Fibroblast of mammary gland (primary cell): ENCODE data around the gene SLC1A1.

ENCODE experiments used
- DNase-seq: peaks from one replicate; pipeline ENCODE4 v3.0.0-alpha.2; 2010; ENCODE audit warnings: low read depth
- H3K4me3 ChIP-seq: 2 replicates; pipeline ENCODE4 v1.5.1; 2011; ENCODE audit warnings: low read depth, mild to moderate bottlenecking, low read length, moderate library complexity; ENCODE audit not compliant: control insufficient read depth
- CTCF ChIP-seq: conservative IDR thresholded peaks from 2 replicates; pipeline ENCODE4 v1.5.1; 2011; ENCODE audit warnings: low read depth, low read length, inconsistent platforms; ENCODE audit not compliant: control insufficient read depth, insufficient read depth

Gene SLC1A1

GRCh38 chr9:4592886-4593285 is 102.6 kb downstream of the SLC1A1 start:
- H3K4me3 ChIP-seq, result no peak overlapping the region
- TF ChIP-seq CTCF, result no peak
- DNase-seq, result no peak

GRCh38 chr9:4594545-4594944 is 104.3 kb downstream of the SLC1A1 start:
- H3K4me3 ChIP-seq, result no peak overlapping the region
- DNase-seq, result peak; percentile 46
- no peak for TF ChIP-seq CTCF

DNA sequence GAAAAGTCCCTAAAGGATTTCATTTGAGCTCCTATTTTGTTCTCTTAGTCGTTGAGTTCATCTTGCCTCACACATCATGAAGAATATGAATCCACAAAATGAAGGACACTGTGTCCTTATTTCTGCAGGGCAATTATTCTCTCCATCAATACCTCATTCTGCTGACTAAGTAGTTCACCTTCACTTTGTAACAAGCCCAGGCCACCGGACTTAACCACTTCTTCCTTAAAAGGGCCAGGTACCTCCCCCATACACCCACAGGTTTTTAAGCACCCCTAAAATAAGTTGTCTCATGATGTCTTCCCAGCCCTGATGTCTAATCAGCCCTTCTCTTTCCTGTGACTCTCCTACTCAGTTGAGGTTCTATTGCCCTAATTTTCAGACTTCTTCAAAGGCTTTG is 104.7 kb downstream of the SLC1A1 start:
- DNase-seq, result no peak
- no peak for TF ChIP-seq CTCF
- no peak overlapping the region for H3K4me3 ChIP-seq

- DNase-seq, result peak; percentile 43
- TF ChIP-seq CTCF, result no peak
- H3K4me3 ChIP-seq, result no peak overlapping the region
Observed at GRCh38 chr9:4596165-4596922, 106.1 kb downstream of the SLC1A1 start.

- DNase-seq, result no peak
- TF ChIP-seq CTCF, result no peak
- H3K4me3 ChIP-seq, result no peak overlapping the region
Observed at GRCh38 chr9:4600368-4600767, 110.1 kb downstream of the SLC1A1 start.

- H3K4me3 ChIP-seq, result no peak overlapping the region
- no peak for TF ChIP-seq CTCF
- no peak for DNase-seq
Observed at GRCh38 chr9:4603830-4604229, 113.6 kb downstream of the SLC1A1 start.
